AG10803 (cell line): ENCODE data around the gene RPS4Y2.

Experiments
- DNase-seq: peaks from one replicate; pipeline ENCODE4 v3.0.0; 2010; ENCODE audit warnings: low read depth
- H3K4me3 ChIP-seq: 2 replicates; pipeline ENCODE4 v1.5.1; 2011; ENCODE audit warnings: mild to moderate bottlenecking, low read length, control low read depth
- TF ChIP-seq, protein P1 (sequence below): conservative IDR thresholded peaks from 2 replicates; pipeline ENCODE4 v1.5.1; 2011; ENCODE audit warnings: mild to moderate bottlenecking, low read length, control low read depth, inconsistent platforms

The RPS4Y2 gene

DNA sequence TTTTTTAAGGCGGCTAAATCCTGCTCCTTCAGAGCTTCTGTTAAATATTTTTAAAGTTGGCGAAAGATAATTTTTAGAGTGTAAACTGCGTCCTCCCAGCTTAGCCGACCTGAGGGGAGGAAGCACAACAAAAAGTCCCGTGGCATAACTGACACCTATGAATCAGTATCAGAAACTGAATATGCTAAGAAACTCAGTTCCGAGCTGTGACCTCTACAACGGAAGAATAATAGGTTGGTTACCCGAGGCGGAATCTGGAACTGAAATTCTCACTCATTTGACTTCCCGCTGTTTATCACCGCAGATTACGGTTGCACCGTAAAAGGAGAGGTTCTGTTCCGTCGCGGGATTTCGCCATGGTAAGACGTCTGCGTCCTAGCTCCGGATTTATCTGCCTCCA lies at the start of gene RPS4Y2:
TSS of gene RPS4Y2 (plus strand) at position 301 of the 400 bp plus-strand sequence. CDS start at position 357, 56 bp downstream.
- no peak within 1 kb of the TSS for H3K4me3 ChIP-seq
- TF ChIP-seq, protein P1, sequence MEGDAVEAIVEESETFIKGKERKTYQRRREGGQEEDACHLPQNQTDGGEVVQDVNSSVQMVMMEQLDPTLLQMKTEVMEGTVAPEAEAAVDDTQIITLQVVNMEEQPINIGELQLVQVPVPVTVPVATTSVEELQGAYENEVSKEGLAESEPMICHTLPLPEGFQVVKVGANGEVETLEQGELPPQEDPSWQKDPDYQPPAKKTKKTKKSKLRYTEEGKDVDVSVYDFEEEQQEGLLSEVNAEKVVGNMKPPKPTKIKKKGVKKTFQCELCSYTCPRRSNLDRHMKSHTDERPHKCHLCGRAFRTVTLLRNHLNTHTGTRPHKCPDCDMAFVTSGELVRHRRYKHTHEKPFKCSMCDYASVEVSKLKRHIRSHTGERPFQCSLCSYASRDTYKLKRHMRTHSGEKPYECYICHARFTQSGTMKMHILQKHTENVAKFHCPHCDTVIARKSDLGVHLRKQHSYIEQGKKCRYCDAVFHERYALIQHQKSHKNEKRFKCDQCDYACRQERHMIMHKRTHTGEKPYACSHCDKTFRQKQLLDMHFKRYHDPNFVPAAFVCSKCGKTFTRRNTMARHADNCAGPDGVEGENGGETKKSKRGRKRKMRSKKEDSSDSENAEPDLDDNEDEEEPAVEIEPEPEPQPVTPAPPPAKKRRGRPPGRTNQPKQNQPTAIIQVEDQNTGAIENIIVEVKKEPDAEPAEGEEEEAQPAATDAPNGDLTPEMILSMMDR = no peak
- DNase-seq = no peak

DNA sequence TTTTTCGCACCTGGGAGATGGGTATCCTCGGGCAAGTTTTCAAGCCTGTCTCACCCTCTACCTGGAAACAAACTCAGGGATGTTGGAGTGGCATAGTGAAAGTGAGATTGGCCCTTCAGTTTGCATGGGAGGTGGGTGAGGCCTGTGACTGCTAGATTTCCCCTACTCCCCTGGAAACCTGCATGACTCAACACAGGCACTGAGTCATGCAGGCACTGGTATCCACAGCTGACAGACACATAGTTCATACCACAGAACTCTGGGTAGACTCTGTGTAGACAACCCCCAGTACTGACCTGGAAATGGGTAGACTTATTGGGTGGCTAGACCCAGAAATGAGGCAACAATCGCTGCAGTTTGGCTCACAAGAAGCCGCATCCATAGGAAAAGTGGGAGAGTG lies 41.5 kb upstream of the RPS4Y2 start:
- TF ChIP-seq, protein P1 = no peak
- no peak for DNase-seq
- no peak overlapping the region for H3K4me3 ChIP-seq

DNA sequence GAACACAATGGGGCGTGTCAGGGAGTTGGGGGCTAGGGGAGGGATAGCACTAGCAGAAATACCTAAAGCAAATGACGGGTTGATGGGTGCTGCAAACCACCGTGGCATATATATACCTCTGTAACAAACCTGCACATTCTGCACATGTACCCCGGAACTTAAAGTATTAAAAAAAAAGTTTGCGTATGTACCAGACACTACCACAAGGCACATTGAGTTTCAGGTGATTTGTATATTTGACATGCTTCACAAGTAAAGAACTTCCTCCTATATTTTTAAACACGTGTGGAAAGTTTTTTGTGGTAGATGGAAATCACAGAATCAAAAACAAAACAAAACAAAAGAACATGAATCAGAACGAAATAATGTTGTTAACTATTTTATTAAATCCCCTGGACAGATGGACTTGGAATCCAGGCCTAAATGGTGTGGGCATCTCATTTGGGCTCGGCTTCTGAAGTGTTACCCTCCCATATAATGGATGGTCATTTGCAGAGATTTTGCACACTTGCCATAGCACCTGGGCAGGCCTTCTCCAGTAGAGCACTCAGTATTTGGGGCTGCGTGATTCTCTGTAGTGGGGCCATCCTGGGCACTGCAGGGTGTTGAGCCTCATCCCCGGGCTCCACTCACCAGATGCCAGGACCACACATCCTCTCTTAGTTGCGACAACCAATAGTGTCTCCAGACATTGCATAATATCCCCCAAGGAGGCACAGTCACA lies 29.6 kb upstream of the RPS4Y2 start:
- DNase-seq = no peak
- TF ChIP-seq, protein P1 = no peak
- no peak overlapping the region for H3K4me3 ChIP-seq

DNA sequence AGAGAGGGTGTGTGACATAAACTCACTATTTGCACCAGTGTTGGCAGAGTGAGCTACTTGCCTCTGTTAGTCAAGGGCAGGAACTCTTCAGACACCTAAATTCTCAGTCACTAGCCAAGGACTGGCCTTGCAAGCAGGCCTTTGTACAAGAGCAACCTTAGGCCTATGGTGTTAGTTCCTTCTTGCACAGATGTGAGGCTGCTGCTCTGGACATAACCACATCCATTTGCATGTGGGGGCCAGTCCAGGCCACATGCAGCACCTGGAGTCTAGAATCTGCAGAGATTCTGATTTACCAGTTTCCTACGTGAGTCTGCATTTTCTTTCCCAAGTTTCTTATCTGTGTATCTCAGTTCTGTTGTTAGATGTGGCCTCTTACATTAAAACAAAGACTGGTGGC lies 20.7 kb upstream of the RPS4Y2 start:
- no peak for DNase-seq
- no peak overlapping the region for H3K4me3 ChIP-seq
- TF ChIP-seq, protein P1 = no peak

DNA sequence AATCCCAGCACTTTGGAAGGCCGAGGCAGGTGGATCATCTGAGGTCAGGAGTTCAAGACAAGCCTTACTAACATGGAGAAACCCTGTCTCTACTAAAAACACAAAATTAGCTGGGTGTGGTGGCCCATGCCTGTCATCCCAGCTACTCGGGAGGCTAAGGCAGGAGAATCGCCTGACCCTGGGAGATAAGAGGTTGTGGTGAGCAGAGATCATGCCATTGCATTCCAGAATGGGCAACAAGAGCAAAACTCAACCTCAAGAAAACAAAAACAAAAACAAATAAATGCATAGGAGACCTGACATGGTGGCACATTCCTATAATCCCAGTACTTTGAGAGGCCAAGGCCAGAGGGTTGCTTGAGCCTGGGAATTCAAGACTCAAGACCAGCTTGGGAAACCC lies 16.1 kb upstream of the RPS4Y2 start:
- TF ChIP-seq, protein P1 = no peak
- DNase-seq = no peak
- no peak overlapping the region for H3K4me3 ChIP-seq

DNA sequence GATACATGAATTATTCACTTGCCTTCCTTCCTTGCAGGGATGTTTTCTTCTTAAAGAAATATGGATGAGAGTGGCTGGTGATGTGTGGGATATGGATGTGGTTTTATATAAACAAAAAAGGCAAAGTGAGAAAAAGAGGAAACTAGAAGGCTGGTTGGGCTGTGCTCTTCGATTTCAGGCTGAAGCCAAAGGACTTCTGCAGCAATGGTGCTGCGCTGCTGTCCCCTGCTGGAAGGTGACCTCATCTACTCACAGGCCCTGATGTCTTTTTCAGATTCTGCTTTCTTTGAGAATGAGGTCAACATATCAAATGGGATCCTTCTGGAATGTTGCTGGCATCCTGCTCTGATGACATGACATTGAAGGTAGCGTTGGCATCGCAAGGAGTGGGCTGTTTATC lies 15.3 kb upstream of the RPS4Y2 start:
- DNase-seq = no peak
- TF ChIP-seq, protein P1 = no peak

DNA sequence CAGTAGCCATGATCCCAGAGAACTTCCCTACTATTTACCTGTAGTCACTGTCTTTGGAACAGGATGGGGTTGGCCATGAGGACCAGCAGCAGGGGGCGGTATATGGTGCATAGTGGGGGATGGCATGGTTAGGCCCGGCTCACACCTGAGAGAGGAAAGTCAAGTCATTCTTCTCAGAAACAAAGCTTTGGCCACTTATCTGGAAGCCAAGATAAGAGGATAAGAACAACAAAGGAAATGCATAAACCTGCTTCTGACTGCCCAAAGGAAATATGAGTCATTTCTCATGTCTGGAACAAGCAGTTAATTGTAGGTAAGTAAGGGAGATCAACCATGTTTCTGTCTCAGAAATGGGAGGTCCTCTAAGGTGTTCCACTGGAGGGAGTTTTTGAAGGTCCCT lies 10.8 kb upstream of the RPS4Y2 start:
- no peak overlapping the region for H3K4me3 ChIP-seq
- DNase-seq = no peak
- TF ChIP-seq, protein P1 = no peak

More for the DNA sequence above, 15.3 kb upstream of the RPS4Y2 start:
- no peak overlapping the region for H3K4me3 ChIP-seq
